Measurements from ENCODE around the gene ENKD1. TPM values are rescaled to one million over a fixed set of nuclear protein-coding genes. Genes with fewer than 3 reads are reported as not detected.

ENKD1 gene
- total and polyA plus RNA-seq, 2 experiments from 2014 or later = 11.6 to 11.8 TPM

DNA sequence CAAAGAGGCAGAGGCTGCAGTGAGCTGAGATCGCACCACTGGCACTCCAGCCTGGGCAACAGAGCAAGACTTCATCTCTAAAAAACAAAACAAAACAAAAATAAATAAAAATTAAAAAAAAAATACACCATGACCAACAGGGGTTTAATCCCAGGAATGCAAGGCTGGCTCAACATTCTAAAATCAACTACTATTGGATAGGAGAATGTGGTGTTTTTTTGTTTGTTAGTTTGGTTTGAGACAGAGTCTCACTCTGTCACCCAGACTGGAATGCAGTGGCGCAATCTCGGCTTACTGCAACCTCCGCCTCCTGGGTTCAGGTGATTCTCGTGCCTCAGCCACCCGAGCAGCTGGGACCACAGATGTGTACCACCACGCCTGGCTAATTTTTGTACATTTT is 32.7 kb upstream of the ENKD1 start:
- Histone ChIP-seq H4K20me1 (replicated peaks; ENCODE audit: insufficient read depth) (peaks cover 10% of the 10 kb centered on the region), H3K4me1 (ENCODE audit: insufficient read depth) (no peaks in the 10 kb centered on the region), H3K4me3 (no peak overlapping the region), H3K27me3 (ENCODE audit: insufficient read depth) (no peaks in the 10 kb centered on the region), H3K79me2 (replicated peaks; ENCODE audit: insufficient read depth) (peaks cover 54% of the 10 kb centered on the region), H3K9me2 (ENCODE audit: insufficient read depth) (no peaks in the 10 kb centered on the region), H3F3A (replicated peaks; ENCODE audit: low read depth) (no peaks in the 10 kb centered on the region), H3K36me3 (ENCODE audit: insufficient read depth) (no peaks in the 10 kb centered on the region), H2AFZ (no peak overlapping the region), H3K27ac (ENCODE audit: low read depth) (no peak overlapping the region), H3K4me2 (no peak overlapping the region)
- no peak for DNase-seq (ENCODE audit: low spot score)
- no peaks in the 10 kb centered on the region for H3K9me3 Mint-ChIP-seq
- no peak overlapping the region for H3K4me3 Mint-ChIP-seq
- no peak overlapping the region for H3K27ac Mint-ChIP-seq
- ATAC-seq = no peak
- 0 out of 3 replicates have a peak, but pooled peaks cover 2% of the 10 kb centered on the region for H3K4me1 Mint-ChIP-seq
- peaks cover 6% of the 10 kb centered on the region; the same call in 2 of the 3 replicates for H3K36me3 Mint-ChIP-seq (ENCODE audit: low read depth)
- H3K27me3 Mint-ChIP-seq (ENCODE audit: insufficient read depth, low read depth, poor library complexity) = no peaks in the 10 kb centered on the region
- TF ChIP-seq, protein P1, sequence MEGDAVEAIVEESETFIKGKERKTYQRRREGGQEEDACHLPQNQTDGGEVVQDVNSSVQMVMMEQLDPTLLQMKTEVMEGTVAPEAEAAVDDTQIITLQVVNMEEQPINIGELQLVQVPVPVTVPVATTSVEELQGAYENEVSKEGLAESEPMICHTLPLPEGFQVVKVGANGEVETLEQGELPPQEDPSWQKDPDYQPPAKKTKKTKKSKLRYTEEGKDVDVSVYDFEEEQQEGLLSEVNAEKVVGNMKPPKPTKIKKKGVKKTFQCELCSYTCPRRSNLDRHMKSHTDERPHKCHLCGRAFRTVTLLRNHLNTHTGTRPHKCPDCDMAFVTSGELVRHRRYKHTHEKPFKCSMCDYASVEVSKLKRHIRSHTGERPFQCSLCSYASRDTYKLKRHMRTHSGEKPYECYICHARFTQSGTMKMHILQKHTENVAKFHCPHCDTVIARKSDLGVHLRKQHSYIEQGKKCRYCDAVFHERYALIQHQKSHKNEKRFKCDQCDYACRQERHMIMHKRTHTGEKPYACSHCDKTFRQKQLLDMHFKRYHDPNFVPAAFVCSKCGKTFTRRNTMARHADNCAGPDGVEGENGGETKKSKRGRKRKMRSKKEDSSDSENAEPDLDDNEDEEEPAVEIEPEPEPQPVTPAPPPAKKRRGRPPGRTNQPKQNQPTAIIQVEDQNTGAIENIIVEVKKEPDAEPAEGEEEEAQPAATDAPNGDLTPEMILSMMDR (conservative IDR thresholded peaks at IDR 0.05; ENCODE audit: low read depth in 2 of 2) = no peak
- TF ChIP-seq ZNF331 (CRISPR knock-in tag; IDR thresholded peaks at IDR 0.05; ENCODE audit: low read depth) (no peak), POLR2AphosphoS5 (IDR thresholded peaks at IDR 0.05; ENCODE audit: low read depth) (no peak), STAT1 (IDR thresholded peaks at IDR 0.05; ENCODE audit: unreplicated experiment) (no peak), ZNF114 (CRISPR knock-in tag; IDR thresholded peaks at IDR 0.05) (no peak)

DNA sequence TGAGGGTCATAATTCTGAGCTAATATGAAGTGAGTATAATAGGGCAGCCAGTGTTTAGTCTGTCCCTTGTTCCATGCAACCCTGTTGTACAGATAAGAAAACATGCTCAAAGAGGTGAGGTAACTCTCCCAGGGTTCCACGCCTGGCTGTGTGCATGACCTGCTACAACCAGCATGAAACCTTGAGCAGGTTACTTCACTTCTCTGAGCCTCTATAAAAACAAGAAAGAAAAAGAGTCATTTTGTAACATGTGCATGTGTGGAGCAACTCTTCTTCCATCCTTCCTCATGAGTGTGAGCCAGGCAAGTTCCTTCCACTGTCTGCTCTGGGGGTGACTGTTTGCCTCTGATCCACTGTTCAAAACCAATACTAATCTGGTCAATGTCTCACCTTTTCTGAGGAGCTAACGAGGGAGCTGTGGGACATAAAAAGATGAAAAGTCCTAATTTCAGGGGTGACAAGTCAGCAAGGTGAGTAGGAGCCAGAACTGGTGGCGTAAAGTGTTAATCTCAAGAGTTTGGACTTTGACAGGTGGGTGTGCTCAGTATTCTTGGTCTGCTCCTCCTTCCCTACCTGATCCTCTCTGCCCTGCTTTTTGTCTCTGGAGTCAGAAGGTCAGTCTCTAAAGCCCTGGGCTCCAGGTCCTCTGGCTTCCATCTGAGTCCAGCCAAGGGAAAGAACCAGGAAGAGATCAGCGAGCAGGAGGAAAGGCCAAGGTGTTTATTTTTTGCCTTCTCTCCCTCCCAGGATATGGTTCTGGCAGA is 31.1 kb upstream of the ENKD1 start:
- Mint-ChIP-seq H3K27me3 (ENCODE audit: insufficient read depth, low read depth, poor library complexity) (no peaks in the 10 kb centered on the region), H3K27ac (no peak overlapping the region), H3K4me1 (0 out of 3 replicates have a peak, but pooled peaks cover 2% of the 10 kb centered on the region), H3K9me3 (no peaks in the 10 kb centered on the region), H3K36me3 (ENCODE audit: low read depth) (peaks cover 6% of the 10 kb centered on the region; the same call in 2 of the 3 replicates), H3K4me3 (no peak overlapping the region)
- no peaks in the 10 kb centered on the region for H3K36me3 ChIP-seq (ENCODE audit: insufficient read depth)
- H3K27me3 ChIP-seq (ENCODE audit: insufficient read depth) = no peaks in the 10 kb centered on the region
- H3F3A ChIP-seq (replicated peaks; ENCODE audit: low read depth) = no peaks in the 10 kb centered on the region
- no peaks in the 10 kb centered on the region for H3K4me1 ChIP-seq (ENCODE audit: insufficient read depth)
- peaks cover 38% of the 10 kb centered on the region for H3K79me2 ChIP-seq (replicated peaks; ENCODE audit: insufficient read depth)
- TF ChIP-seq ZNF331 (CRISPR knock-in tag; IDR thresholded peaks at IDR 0.05; ENCODE audit: low read depth) (no peak), EZH2phosphoT487 (IDR thresholded peaks at IDR 0.05; ENCODE audit: unreplicated experiment) (no peak), EZH2 (IDR thresholded peaks at IDR 0.05; ENCODE audit: low read depth, unreplicated experiment) (no peak), ZNF114 (CRISPR knock-in tag; IDR thresholded peaks at IDR 0.05) (no peak), CREB1 (CRISPR knock-in tag; IDR thresholded peaks at IDR 0.05; ENCODE audit: low read depth) (no peak), JUNB (IDR thresholded peaks at IDR 0.05; ENCODE audit: unreplicated experiment) (no peak), NANOG (IDR thresholded peaks at IDR 0.05; ENCODE audit: borderline replicate concordance) (no peak), STAT1 (IDR thresholded peaks at IDR 0.05; ENCODE audit: unreplicated experiment) (no peak)
- TF ChIP-seq, protein P2, sequence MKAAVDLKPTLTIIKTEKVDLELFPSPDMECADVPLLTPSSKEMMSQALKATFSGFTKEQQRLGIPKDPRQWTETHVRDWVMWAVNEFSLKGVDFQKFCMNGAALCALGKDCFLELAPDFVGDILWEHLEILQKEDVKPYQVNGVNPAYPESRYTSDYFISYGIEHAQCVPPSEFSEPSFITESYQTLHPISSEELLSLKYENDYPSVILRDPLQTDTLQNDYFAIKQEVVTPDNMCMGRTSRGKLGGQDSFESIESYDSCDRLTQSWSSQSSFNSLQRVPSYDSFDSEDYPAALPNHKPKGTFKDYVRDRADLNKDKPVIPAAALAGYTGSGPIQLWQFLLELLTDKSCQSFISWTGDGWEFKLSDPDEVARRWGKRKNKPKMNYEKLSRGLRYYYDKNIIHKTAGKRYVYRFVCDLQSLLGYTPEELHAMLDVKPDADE (IDR thresholded peaks at IDR 0.05) = no peak
- TF ChIP-seq, protein P1 (conservative IDR thresholded peaks at IDR 0.05; ENCODE audit: low read depth in 2 of 2) = no peak
- no peak overlapping the region for H3K4me3 ChIP-seq
- no peak overlapping the region for H3K27ac ChIP-seq (ENCODE audit: low read depth)
- ATAC-seq = no peak
- DNase-seq (ENCODE audit: low spot score) = no peak
- no peaks in the 10 kb centered on the region for H3K9me2 ChIP-seq (ENCODE audit: insufficient read depth)
- H3K4me2 ChIP-seq = no peak overlapping the region
- H4K20me1 ChIP-seq (replicated peaks; ENCODE audit: insufficient read depth) = peaks cover 10% of the 10 kb centered on the region
- no peak overlapping the region for H2AFZ ChIP-seq

Measured in GM23338 (cell line).